H1 (cell line): Measurements from ENCODE around the gene TRAPPC12. TPM values are rescaled to one million over a fixed set of nuclear protein-coding genes. Genes with fewer than 3 reads are reported as not detected.

Source experiments
- JUN ChIP-seq: IDR thresholded peaks from 2 replicates; pipeline ENCODE4 v1.6.1; 2011; ENCODE audit warnings: low read depth, mild to moderate bottlenecking, improper control_type of control experiment, low read length
- SIN3A ChIP-seq, 2 experiments: IDR thresholded peaks in 1 of 2; conservative IDR thresholded peaks in 1 of 2; 2 replicates each; pipeline ENCODE4 v1.6.1; 2011 to 2012; ENCODE audit warnings: low read length in 2 of 2, improper control_type of control experiment in 1 of 2, low read depth in 1 of 2, mild to moderate bottlenecking in 1 of 2
- SP1 ChIP-seq: IDR thresholded peaks from 2 replicates; pipeline ENCODE4 v1.6.1; 2011; ENCODE audit warnings: low read depth, low read length
- polyA plus RNA-seq, 7 experiments: library from polyadenylated mRNA; depleted of rRNA in 3 of 7; stranded (reverse) in 5 of 7; unstranded in 2 of 7; fragments of >200 nt in 5 of 7; fragments of 200-250 nt in 2 of 7; gene quantifications; 1 replicate in 5 of 7; 2 replicates in 1 of 7; 4 replicates in 1 of 7; pipeline versions ENCODE4 v1.2.1 to v1.2.3, GENCODE V29; 2011 to 2013; ENCODE audit warnings: missing spikeins in 2 of 7, mixed read lengths in 2 of 7
- total RNA-seq: library from RNA; stranded (reverse); fragmentation: NEBNext Ultra II Directional; extraction: Animal tissue kit (Norgen Biotek cat#: 25700); gene quantifications from 2 replicates; pipeline ENCODE4 v1.2.1, GENCODE V29; 2021

The TRAPPC12 gene
- total and polyA plus RNA-seq, 2 of the 8 experiments (the other 6 are each of a cell fraction or from before 2014, with no cell fraction given), result 35.0 to 67.3 TPM

DNA sequence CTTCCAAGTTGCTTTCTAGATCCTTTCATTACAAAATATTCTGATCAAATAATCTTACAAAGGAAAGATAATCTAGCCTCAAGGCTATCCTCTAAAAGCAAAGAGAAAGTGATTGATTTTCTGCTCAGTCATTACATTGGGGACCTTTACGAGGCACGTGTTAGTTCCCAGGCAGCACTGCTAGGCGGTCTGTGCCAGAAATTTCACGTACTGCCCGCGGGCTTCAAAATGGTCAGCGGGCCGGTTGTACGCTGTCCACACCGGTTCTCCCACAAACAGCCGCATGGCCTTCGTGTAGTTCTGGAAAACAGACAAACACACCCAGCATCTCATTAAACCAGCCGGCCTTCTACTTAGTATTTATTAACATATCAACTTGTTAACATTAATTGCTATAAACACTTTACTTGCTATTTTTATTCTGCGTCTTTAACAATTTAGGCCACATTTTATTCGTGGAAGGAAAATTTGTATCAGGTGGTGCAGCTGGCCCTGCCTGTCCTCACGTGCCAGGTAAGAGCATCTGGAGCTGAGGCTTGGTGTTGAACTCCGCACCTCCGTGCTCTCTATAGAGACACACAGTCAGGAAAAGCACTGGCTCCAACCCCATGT lies 119.4 kb downstream of the TRAPPC12 start (continued):
- TF ChIP-seq SIN3A (conservative IDR thresholded peaks at IDR 0.05 in 1 of 2, IDR thresholded peaks at IDR 0.05 in 1 of 2; ENCODE audit: low read depth in 1 of 2, low read length in 2 of 2) (no peak), JUN (no peak), SP1 (no peak)
